NOMO-1 treated with DMSO at 0.1 percent for 48 hours (cell line): ENCODE measurements around the gene GNG7.
"Not testable (repeated sequence)": the region's sequence is repeated elsewhere in the genome, so short reads cannot be mapped to it uniquely, and the experiment has no call there.

Experiments used
- DNase-seq: peaks from one replicate; lab custom pipeline; 2025; ENCODE audit not compliant: unreplicated experiment; lab: John Stamatoyannopoulos, UW

Gene GNG7

DNA sequence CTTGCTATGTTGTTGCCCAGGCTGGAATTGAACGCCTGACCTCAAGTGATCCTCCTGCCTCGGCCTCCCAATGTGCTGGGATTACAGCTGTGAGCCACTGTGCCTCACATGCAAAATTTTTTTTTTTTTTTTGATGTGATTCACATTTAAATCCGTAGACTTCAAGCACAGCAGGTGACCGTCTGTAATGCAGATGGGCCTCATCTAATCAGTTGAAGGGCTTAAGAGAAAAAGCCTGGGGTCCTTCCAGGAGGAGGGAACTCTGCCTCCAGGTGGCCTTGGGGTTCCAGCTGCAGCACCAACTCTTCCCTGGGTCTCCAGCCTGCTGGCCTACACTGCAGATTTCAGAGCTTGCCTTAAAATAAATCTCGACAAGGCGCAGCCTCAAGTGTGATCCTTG is 183.0 kb downstream of the GNG7 start:
- no peak for DNase-seq

DNA sequence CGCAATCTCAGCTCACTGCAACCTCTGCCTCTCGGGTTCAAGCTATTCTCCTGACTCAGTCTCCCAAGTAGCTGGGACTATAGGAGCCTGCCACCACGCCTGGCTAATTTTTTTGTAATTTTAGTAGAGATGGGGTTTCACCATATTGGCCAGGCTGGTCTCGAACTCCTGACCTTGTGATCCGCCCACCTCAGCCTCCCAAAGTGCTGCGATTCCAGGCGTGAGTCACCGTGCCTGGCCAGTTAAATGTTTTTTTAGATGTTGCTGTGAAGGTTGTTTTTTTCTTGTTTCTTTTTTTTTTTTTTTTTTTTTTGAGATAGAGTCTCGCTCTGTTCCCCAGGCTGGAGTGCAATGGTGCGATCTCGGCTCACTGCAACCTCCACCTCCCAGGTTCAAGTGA is 183.6 kb downstream of the GNG7 start:
- DNase-seq: not testable (repeated sequence)

DNA sequence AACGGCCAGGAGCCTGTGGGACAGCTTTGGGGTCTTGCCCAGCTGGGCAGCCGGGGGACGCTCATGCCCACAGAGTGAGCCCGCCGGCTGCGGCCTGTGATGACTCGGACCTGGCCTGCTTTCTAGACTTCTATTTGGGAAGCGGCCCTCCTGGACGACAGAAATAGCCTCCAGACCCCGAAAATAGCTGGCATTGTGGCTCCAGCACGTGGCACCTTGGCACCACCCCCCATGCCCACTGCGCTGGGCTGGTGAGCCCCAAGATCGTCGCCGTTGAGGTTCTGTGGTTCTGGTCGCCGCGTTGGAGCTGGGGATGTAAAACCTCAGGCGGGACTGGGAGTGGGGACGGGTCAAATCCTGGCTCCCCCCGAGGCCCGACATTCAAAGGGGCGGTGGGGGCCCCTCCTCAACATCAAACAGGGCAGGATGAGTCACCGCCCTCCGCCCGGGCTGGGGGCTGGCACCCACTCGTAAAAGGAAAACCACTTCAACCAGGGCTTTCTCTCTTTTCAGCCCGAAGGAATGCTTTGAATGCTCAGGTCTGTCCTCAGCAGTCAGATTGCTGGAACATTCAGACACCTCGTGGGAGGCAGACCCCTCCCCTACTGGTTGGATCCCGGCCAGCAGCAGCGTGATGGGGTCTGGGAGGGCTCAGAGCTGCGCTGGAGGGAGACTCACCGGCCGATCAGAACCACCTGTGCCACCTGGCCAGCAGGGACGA is 184.5 kb downstream of the GNG7 start:
- DNase-seq: no peak

DNA sequence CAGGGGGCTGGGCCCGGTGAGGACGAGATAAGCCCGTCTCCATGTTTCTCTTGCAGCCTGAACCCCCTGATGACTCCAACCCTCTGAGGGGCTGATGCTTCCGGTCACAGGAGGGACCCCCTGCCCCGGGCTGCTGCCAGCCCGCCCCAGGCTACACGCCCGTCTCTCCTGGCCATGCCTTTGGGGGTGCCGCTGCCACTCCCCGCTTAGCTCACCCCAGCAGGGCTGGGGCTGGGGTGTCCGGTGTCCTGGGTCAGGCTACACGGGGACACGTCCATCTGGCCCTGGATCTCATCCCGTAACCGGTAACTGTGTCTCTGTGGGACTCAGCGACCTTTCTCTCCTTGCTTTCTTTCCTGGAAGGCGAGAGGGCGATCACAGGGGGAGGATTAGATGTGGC is 185.8 kb downstream of the GNG7 start:
- DNase-seq: no peak

DNA sequence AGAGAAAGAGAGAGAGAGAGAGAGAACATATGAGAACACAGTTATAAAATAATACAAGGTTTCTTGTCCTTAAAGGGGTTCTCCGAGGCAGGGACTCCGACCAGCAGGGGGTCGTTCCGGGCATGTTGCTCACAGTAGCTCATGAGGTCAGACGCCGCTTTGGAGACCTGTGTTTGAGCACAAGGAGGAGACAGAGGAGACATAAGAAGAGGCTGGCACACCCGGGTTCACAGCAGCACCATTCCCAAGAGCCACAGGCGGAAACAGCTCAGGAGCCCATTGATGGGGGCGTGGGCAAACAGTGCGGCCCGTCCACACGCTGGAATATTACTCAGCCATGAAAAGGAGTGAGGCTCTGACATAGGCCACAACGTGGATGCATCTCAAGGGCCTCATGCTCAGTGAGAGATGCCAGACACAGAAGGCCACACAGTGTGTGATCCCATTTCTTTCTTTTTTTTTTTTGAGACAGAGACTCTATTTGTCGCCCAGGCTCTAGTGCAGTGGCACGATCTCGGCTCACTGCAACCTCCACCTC is 187.4 kb downstream of the GNG7 start:
- no peak for DNase-seq

DNA sequence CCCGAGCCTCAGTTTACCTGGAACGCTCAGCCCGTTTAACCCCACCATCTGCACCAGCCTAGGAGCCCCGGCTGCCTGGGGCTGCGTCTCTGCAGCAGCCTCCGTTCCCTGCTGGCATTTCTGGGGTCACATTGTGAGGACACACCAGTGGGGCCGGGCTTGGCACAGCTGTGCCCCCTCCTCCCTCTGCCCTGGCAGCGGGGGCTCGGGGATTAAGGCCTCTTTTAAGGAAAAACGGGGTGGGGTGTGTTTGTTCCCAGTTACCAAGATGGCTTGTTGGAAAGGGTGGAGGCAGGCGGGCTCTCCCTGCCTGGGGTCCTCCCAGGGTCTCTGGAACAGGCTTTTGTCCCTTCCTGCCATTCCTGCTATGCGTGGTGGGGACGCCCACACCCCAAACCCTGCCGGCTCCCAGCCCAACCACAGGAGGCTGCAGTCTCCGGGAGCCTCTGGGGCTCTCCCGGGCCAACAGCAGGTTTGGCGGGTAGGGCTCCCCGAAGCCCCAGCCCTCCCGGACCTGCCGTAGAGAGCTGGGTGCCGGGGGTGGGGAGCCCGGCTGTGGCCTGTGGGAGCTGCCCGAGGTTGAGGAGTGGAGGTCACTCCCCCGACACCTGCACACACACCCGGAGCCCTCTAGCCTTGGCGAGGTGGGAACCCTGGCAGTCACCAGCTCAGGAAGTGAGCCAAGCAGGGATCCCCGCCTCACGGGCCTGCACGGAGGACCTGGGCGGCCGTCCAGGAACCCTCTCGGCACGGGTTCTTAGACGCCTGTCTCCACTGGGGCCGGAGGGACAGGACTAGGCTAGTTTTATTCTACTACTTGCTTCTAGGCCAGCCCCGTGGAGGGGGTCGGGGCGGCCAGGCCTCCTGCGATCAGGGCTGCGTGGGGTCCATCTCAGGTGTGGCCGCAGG is 189.7 kb downstream of the GNG7 start:
- no peak for DNase-seq

DNA sequence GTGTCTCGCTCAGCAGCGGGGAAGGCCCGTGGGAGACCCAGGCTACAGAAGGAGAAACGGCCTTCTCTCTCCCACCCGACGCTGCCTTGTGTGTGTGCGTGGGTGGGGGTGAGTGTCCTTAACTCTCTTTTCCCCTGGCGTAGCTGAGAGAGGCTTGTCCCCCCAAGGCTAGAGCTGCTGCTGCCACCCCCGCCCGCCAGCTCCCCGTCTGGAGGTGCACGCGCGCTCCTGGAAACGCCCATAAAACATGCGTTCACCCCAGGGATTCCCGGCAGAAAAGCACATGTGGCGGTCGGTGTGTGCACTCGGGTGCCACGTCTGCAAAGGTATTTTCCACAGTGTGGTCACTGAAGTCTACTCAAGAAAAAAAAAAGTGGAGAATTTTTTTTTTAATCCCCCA is 190.5 kb downstream of the GNG7 start:
- no peak for DNase-seq

DNA sequence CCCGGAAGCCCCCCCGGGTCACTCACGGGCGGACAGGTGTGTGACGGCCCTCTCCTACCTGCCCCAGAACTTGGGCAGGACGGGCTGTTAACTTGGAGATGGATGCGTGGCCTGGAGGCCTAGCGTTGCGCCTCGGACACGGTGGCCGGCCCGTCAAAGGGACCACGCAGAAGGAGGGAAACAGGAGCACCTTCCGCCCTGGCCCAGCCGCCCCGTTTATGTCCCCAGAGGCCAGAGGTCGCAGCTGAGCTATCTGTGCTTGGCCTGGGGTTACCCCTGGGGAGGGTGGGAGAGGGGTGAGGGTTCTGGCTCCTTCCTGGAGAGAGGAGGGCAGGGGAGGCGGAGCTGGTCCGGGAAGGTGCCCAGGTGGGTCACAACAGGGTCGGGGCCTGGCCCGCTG is 190.9 kb downstream of the GNG7 start:
- DNase-seq: no peak

DNA sequence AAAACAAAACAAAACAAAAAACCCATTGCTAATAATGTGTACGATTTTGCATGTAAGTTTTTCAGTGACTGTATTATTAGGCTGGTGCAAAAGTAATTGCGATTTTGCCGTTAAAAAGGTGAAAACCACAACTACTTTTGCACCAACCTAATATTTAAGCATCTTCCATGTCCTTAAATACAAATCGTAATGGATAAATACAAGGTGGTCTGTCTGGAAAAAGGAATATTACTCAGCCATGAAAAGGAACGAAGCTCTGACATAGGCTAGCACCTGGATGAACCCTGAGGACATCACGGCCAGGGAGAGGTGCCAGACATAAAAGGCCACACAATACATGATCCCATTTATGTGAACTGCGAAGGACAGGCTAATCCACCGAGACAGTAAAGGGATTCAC is 193.4 kb downstream of the GNG7 start:
- DNase-seq: no peak

DNA sequence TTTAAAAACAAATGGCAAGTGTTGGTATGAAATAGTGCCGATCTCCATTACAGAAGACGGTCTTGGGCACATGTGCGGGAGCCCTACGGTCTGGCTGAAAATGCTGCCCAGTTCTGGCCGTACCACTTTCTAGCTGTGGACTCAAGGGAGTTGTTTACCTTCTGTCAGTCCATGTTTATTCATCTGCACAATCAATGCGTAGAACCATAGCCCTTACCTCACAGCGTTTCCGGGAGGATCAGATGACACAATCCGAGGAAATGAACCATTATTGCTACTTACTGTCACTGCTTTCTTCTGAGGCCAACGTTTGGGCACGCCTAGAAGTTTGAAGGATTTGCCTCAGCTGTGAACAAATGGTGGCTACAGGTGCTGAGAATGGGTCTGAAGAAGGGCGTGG is 195.4 kb downstream of the GNG7 start:
- peak; percentile 81 for DNase-seq

DNA sequence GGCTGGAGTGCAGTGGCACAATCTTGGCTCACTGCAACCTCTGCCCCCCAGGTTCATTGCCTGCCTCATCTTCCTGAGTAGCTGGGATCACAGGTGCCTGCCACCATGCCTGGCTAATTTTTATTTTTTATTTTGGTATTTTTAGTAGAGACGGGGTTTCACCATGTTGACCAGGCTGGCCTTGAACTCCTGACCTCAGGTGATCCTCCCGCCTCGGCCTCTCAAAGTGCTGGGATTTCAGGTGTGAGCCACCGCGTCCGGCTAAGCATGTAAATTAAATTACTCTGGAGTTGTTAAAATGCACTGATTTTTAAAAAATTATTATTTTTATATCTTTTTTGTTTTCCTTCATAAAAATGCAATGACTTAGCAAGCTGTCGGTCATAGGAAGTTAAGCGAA is 195.8 kb downstream of the GNG7 start:
- not testable (repeated sequence) for DNase-seq

DNA sequence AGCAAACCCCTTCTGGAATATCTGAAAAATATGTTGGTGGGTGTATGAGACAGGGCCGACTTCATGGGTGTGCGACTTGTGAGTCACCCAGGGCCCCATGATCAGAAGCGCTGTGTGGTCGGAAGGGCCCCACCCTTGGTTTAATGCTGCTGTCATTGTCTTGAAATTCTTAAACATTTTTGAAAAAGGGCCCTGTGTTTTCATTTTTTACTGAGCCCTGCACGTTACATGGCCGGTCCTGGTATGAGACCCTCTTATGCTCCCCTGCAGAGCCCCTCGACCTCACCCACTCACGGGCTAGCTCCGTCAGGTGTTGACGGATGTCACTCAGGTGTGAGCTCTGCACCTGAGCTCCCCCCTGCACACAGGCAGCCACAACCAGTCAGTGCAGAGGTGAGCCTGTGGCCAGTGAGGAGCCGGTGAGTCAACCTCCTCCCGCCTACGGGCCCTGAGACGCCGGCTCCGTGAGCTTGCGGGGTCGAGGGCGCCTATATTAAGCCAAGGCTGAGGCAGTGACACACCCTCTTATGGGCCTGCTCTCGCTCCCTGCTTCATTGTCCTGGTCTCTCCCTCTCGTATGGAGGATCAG is 198.9 kb downstream of the GNG7 start:
- peak; percentile 73 for DNase-seq

DNA sequence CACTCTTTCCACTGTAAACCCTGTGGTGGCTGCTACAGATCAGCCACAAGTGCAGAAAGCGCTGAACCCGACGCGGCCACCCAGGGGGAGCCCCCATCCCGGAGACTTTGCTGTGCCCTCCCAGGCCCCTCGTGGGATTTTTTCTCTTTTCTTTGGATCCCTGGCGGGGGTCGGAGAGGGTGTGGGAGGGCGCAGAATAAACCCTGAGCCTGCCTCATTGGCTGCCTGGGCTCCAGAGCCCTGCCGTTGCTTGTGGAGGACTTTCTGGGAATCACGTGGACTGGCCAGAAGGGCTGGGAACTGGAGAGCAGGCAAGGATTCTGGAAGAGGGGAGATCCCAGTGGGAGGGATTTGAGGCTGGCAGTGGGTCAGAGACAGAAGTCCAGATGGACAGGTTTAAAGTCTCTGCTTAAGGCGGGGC is 201.6 kb downstream of the GNG7 start:
- no peak for DNase-seq

DNA sequence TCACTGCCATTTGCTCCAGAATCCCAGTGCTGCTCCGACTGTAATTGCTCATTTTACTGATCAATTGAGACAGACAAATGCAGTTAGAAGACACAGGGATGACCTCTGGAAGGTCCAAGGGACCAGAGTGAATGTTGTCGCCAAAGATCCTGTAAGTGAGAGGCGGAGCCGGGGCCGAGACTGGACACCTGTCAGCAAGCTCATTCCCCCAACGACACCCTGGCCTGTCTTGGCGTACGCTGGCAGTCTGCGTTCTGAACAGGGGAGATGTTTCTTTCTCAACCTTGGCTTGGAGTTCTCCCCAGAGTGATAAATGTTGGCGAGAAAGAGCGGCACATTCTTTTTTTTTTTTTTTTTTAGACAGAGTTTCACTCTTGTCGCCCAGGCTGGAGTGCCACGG is 202.3 kb downstream of the GNG7 start:
- no peak for DNase-seq

DNA sequence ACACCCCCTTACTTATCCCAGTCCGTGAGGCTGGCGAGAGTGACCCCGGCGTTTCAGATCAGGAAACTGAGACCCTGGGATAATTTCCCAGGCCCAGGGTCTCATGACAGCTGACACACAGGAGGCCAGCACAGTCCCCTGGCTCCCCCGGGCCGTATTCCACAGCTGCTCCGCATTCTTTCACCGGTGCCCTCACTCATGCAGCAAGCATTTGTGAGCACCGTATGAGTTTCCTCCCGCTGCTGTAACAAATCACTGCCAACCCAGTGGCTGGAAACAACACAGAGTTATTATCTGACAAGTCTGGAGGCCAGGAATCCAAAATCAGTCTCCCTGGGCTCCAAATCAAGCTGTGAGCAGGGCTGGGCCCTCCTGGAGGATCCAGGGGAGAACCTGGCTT is 205.3 kb downstream of the GNG7 start:
- no peak for DNase-seq

DNA sequence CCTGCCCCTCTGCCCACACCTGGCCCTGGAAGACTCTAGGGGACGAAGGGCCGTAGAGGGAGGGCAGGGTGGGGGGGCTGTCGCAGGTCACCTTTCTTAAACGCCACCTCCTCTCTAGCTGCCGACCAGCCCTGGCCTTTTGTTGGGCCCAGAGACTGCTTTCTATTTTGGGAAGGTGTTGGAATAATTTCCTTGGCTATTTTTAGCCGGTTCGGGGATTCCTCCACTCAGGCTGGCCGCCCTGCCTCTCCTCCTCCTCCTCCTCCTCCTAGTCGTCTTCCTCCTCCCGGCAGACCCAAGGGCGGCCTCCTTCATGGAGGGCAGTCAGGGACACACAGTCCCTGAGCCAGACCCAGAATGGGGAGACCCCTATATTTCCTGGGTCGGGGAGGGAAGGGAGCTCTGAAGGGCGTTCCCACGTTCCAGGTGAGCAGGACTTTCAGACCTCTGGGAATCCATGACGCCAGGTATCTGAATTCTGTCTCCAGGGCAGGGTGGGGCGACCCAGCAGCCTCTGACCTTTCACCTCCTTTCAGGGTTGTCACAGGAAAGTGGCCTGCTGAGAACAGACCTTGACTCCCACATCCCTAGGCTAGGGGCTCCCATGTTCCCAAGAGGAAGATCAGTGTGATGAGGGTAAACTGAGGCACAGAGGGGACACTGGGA is 206.7 kb downstream of the GNG7 start:
- DNase-seq: no peak

DNA sequence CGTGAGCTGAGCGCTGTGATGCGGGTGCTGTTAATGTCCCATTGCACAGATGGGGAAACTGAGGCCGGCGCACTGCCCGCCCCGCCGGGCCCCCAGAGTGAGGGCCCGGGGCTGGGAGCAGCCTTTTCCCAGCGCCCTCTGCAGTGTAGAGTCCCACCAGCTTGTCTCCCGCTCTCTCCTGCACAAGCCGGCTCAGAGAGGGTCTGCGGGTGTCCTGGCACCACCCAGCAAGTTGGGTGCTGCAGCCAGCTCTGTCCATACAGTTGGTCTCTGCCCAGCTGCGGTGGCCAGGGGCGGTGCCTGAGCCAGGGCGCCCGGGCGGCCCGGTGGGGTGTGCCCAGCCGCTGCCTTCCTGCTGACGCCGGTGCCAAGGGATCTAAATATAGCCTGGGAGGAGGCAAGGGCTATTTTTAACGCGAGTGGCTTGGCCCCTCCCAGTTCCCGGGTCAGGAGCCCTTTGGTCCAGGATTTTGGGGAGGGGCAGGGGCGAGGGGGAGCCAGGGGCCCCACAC is 207.3 kb downstream of the GNG7 start:
- peak; percentile 47 for DNase-seq

DNA sequence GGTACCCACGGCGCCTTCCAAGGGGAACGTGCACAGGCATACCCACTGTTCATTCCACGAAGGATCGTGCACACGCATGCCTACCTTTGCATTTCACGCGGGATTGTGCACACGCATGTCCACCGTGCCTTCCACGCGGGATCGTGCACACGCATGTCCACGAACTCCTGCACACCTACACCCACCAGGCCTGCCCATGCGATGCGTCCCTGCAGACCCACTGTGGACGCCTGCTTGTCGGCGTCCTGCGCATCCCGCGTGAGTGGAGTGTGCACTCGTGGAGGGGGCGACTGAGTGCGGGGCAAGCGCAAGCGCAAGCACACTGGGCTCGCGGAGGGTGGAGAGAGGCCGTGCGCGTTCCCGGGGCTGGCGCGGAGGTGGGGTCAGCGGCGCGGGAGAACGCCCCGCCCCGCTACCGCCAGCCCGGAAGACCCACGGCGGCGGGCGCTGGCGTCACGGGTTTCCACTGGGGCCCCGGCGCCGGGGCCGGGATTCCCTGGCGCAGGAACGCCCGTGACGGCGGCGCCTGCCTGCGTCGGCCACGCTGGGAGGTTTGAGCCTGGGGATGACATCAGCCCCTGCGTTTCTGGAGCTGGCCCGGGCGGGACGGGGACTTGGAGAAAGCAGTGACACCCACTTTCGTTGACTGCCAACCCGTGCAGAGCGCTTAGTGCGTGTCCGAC is 207.9 kb downstream of the GNG7 start:
- peak; percentile 57 for DNase-seq

DNA sequence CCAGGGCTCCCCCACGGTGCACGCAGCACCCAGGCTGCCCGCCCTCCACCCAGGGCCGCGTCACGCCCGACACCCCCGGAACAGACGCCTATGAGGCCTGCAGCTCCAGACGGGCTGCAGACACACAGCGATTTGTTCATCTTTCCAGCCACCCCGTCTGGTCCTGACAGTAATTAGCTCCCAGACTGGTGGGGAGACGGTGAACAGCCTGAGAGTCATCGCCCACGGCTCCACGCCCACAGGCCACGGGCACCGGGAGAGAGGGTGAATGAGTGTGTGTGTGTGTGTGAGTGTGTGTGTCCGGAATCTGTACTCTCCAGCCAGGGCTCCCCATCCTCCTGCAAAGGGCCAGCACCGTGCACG is 208.4 kb downstream of the GNG7 start:
- no peak for DNase-seq

DNA sequence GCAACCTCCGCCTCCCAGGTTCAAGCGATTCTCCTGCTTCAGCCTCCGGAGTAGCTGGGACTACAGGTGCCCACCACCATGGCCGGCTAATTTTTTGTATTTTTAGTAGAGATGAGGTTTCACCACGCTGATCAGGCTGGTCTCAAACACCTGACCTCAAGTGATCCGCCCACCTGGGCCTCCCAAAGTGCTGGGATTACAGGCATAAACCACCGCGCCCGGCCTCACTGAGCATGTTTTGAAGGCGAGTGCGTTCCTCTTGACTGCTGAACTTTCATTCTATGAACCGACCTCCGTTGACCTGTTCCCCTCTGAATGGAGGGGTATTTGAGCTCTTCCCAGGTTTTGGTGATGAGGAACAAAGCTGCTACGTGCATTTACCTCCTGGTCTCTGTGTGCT is 209.0 kb downstream of the GNG7 start:
- not testable (repeated sequence) for DNase-seq
